ENCODE data around the gene DLG5. TPM values are rescaled to one million over a fixed set of nuclear protein-coding genes. Genes with fewer than 3 reads are reported as not detected.

DLG5 gene
- total and polyA plus RNA-seq, 10 of the 15 experiments (the other 5 are each of a cell fraction or from before 2014, with no cell fraction given): 0.18 to 6.6 (median 2.7) TPM

- Histone ChIP-seq H2AFZ (ENCODE audit: control insufficient read depth, low read depth, low read length) (no peak overlapping the region), H4K20me1 (ENCODE audit: control insufficient read depth, insufficient read depth) (no peaks in the 10 kb centered on the region), H3K4me1 (ENCODE audit: control insufficient read depth, insufficient read depth, low read length) (no peaks in the 10 kb centered on the region), H3K4me3 (no peak overlapping the region), H3K27ac (ENCODE audit: control insufficient read depth, insufficient read depth) (no peak overlapping the region), H3K36me3 (ENCODE audit: control insufficient read depth in 2 of 2, insufficient read depth in 2 of 2, low read length in 1 of 2) (peaks cover 0 to 5% of the 10 kb centered on the region in 2 experiments; a peak in 1 of 4 replicates), H3K79me2 (ENCODE audit: control insufficient read depth, insufficient read depth, low read length) (no peaks in the 10 kb centered on the region), H3K9me3 (replicated peaks; ENCODE audit: control insufficient read depth, insufficient read depth, low read length) (no peaks in the 10 kb centered on the region), H3K27me3 (replicated peaks in 1 of 2; ENCODE audit: control insufficient read depth in 2 of 2, insufficient read depth in 2 of 2, low read length in 1 of 2) (no peaks in the 10 kb centered on the region), H3K9ac (ENCODE audit: control insufficient read depth, insufficient read depth, low read length) (no peak overlapping the region), H3K4me2 (ENCODE audit: control insufficient read depth, insufficient read depth) (no peak overlapping the region)
- ATAC-seq (no peak), DNase-seq (ENCODE audit: low read depth, low spot score) (no peak), FAIRE-seq (no peak)
- ChIA-PET POLR2A (no interaction called here), SMC1A (ENCODE audit: uncharacterized antibody, unreplicated experiment) (no interaction called here), CTCF (no interaction called here), RAD21 (ENCODE audit: unreplicated experiment) (no interaction called here)
- TF ChIP-seq WRNIP1 (IDR thresholded peaks at IDR 0.05; ENCODE audit: borderline replicate concordance, low read depth, low read length) (no peak), GATAD2B (conservative IDR thresholded peaks at IDR 0.05; ENCODE audit: low read depth) (no peak)
- 81% methylated on average over 11 of the region's 11 CpGs for WGBS (ENCODE audit: insufficient coverage, insufficient replicate concordance, low lambda C conversion rate, missing lambda C conversion rate)
- intact Hi-C loops (cut with micrococcal nuclease; ENCODE audit: unreplicated experiment) (no loop called here), in situ Hi-C loops (cut with MboI) (no loop called here)
- BruUV-seq (replicated peaks): no TSS peak
These were observed 69.3 kb downstream of the DLG5 start for GRCh38 chr10:77857272-77857671.

GRCh38 chr10:77856566-77856965 is 70.0 kb downstream of the DLG5 start:
- Histone ChIP-seq H2AFZ (ENCODE audit: control insufficient read depth, low read depth, low read length) (no peak overlapping the region), H3K4me2 (ENCODE audit: control insufficient read depth, insufficient read depth) (no peak overlapping the region), H3K4me1 (ENCODE audit: control insufficient read depth, insufficient read depth, low read length) (no peaks in the 10 kb centered on the region), H3K9me3 (replicated peaks; ENCODE audit: control insufficient read depth, insufficient read depth, low read length) (no peaks in the 10 kb centered on the region), H3K27ac (ENCODE audit: control insufficient read depth, insufficient read depth) (no peak overlapping the region), H3K36me3 (ENCODE audit: control insufficient read depth in 2 of 2, insufficient read depth in 2 of 2, low read length in 1 of 2) (peaks cover 0 to 5% of the 10 kb centered on the region in 2 experiments; a peak in 1 of 4 replicates), H3K4me3 (no peak overlapping the region), H3K9ac (ENCODE audit: control insufficient read depth, insufficient read depth, low read length) (no peak overlapping the region), H3K79me2 (ENCODE audit: control insufficient read depth, insufficient read depth, low read length) (no peaks in the 10 kb centered on the region), H3K27me3 (replicated peaks in 1 of 2; ENCODE audit: control insufficient read depth in 2 of 2, insufficient read depth in 2 of 2, low read length in 1 of 2) (no peaks in the 10 kb centered on the region), H4K20me1 (ENCODE audit: control insufficient read depth, insufficient read depth) (no peaks in the 10 kb centered on the region)
- ChIA-PET RAD21 (ENCODE audit: unreplicated experiment) (no interaction called here), POLR2A (interaction anchor here (0.7 kb wide), 1 partner anchor 9 kb away, joined by 3 read pairs; no protein-coding TSS in a partner anchor), SMC1A (ENCODE audit: uncharacterized antibody, unreplicated experiment) (no interaction called here), CTCF (interaction anchor here (1.2 kb wide), 1 partner anchor 10 kb away, joined by 4 read pairs; no protein-coding TSS in a partner anchor)
- DNase-seq (ENCODE audit: low read depth, low spot score) (no peak), ATAC-seq (no peak), FAIRE-seq (no peak)
- no peak for TF ChIP-seq ZBTB33 (IDR thresholded peaks at IDR 0.05)
- no peak for TF ChIP-seq EED (IDR thresholded peaks at IDR 0.05; ENCODE audit: low read depth)
- no peak for TF ChIP-seq SUPT20H (IDR thresholded peaks at IDR 0.05; ENCODE audit: borderline replicate concordance, control insufficient read depth, low read depth, low read length)
- TF ChIP-seq MYC (IDR thresholded peaks at IDR 0.05; ENCODE audit: insufficient read depth, insufficient read length, insufficient replicate concordance, low read length, severe bottlenecking): no peak
- TF ChIP-seq ZSCAN29 (IDR thresholded peaks at IDR 0.05): no peak
- WGBS (ENCODE audit: insufficient coverage, insufficient replicate concordance, low lambda C conversion rate, missing lambda C conversion rate): 91% methylated on average over 17 of the region's 17 CpGs
- intact Hi-C loops (cut with micrococcal nuclease; ENCODE audit: unreplicated experiment): no loop called here
- in situ Hi-C loops (cut with MboI): no loop called here
- no TSS peak for BruUV-seq (replicated peaks)
